Measurements from ENCODE around the gene GNG4.

Gene GNG4

GRCh38 chr1:235588916-235589515 lies 60.6 kb downstream of the GNG4 start:
- Histone ChIP-seq H3K4me2 (ENCODE audit: low read length) (no peak overlapping the region), H3K27ac (ENCODE audit: low read length) (no peak overlapping the region), H4K20me1 (ENCODE audit: insufficient read depth, low read length) (no peaks in the 10 kb centered on the region), H3K79me2 (ENCODE audit: low read length) (no peaks in the 10 kb centered on the region), H3K27me3 (ENCODE audit: low read depth, low read length) (peaks cover 21% of the 10 kb centered on the region), H3K4me3 (ENCODE audit: low read length) (no peak overlapping the region), H3K36me3 (replicated peaks; ENCODE audit: low read depth, low read length) (no peaks in the 10 kb centered on the region), H2AFZ (ENCODE audit: low read depth, low read length) (no peak overlapping the region), H3K4me1 (ENCODE audit: low read length) (no peaks in the 10 kb centered on the region), H3K9me3 (ENCODE audit: insufficient read depth, low read length) (peaks cover 16% of the 10 kb centered on the region), H3K9ac (ENCODE audit: low read length) (no peak overlapping the region)
- TF ChIP-seq EZH2phosphoT487 (IDR thresholded peaks at IDR 0.05; ENCODE audit: low read depth) = no peak
- TF ChIP-seq, protein P1, sequence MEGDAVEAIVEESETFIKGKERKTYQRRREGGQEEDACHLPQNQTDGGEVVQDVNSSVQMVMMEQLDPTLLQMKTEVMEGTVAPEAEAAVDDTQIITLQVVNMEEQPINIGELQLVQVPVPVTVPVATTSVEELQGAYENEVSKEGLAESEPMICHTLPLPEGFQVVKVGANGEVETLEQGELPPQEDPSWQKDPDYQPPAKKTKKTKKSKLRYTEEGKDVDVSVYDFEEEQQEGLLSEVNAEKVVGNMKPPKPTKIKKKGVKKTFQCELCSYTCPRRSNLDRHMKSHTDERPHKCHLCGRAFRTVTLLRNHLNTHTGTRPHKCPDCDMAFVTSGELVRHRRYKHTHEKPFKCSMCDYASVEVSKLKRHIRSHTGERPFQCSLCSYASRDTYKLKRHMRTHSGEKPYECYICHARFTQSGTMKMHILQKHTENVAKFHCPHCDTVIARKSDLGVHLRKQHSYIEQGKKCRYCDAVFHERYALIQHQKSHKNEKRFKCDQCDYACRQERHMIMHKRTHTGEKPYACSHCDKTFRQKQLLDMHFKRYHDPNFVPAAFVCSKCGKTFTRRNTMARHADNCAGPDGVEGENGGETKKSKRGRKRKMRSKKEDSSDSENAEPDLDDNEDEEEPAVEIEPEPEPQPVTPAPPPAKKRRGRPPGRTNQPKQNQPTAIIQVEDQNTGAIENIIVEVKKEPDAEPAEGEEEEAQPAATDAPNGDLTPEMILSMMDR (IDR thresholded peaks at IDR 0.05; ENCODE audit: low read depth, low read length) = no peak

DNA sequence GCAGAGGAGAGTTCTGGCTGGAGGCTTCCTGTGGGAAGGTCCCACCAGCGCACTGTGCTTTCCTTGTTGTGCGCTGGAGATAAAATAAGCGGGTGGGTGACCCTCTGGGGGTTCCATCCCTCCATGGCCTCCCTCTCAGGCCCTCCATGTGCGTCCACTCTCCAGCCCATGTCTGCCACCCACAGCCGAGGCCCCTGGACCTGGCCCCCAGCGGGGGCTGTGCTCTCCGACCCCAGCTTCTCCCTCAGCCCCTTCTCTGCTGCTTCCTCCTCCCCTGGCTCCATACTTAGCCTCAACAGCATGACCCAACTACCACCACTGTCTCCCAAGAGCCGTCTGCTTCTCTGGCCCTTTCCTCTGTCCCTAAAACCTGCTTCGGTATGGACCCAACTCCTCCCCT lies 61.4 kb downstream of the GNG4 start:
- Histone ChIP-seq H3K36me3 (replicated peaks; ENCODE audit: low read depth, low read length) (no peaks in the 10 kb centered on the region), H3K27ac (ENCODE audit: low read length) (no peak overlapping the region), H3K4me3 (ENCODE audit: low read length) (no peak overlapping the region), H3K9me3 (ENCODE audit: insufficient read depth, low read length) (peaks cover 16% of the 10 kb centered on the region), H3K27me3 (ENCODE audit: low read depth, low read length) (peaks cover 29% of the 10 kb centered on the region), H3K4me2 (ENCODE audit: low read length) (no peak overlapping the region), H3K9ac (ENCODE audit: low read length) (no peak overlapping the region), H2AFZ (ENCODE audit: low read depth, low read length) (no peak overlapping the region), H4K20me1 (ENCODE audit: insufficient read depth, low read length) (no peaks in the 10 kb centered on the region), H3K79me2 (ENCODE audit: low read length) (no peaks in the 10 kb centered on the region), H3K4me1 (ENCODE audit: low read length) (no peaks in the 10 kb centered on the region)
- TF ChIP-seq, protein P1 (IDR thresholded peaks at IDR 0.05; ENCODE audit: low read depth, low read length) = no peak
- no peak for TF ChIP-seq EZH2phosphoT487 (IDR thresholded peaks at IDR 0.05; ENCODE audit: low read depth)

- Histone ChIP-seq H3K27me3 (ENCODE audit: low read depth, low read length) (peaks cover 39% of the 10 kb centered on the region), H3K4me1 (ENCODE audit: low read length) (no peaks in the 10 kb centered on the region), H3K9ac (ENCODE audit: low read length) (no peak overlapping the region), H4K20me1 (ENCODE audit: insufficient read depth, low read length) (no peaks in the 10 kb centered on the region), H3K27ac (ENCODE audit: low read length) (no peak overlapping the region), H3K4me3 (ENCODE audit: low read length) (no peak overlapping the region), H3K4me2 (ENCODE audit: low read length) (no peak overlapping the region), H3K9me3 (ENCODE audit: insufficient read depth, low read length) (peaks cover 16% of the 10 kb centered on the region), H3K36me3 (replicated peaks; ENCODE audit: low read depth, low read length) (no peaks in the 10 kb centered on the region), H2AFZ (ENCODE audit: low read depth, low read length) (no peak overlapping the region), H3K79me2 (ENCODE audit: low read length) (no peaks in the 10 kb centered on the region)
- TF ChIP-seq, protein P1 (IDR thresholded peaks at IDR 0.05; ENCODE audit: low read depth, low read length) = no peak
- TF ChIP-seq EZH2phosphoT487 (IDR thresholded peaks at IDR 0.05; ENCODE audit: low read depth) = no peak
Measured at GRCh38 chr1:235586992-235587391, 62.6 kb downstream of the GNG4 start.

DNA sequence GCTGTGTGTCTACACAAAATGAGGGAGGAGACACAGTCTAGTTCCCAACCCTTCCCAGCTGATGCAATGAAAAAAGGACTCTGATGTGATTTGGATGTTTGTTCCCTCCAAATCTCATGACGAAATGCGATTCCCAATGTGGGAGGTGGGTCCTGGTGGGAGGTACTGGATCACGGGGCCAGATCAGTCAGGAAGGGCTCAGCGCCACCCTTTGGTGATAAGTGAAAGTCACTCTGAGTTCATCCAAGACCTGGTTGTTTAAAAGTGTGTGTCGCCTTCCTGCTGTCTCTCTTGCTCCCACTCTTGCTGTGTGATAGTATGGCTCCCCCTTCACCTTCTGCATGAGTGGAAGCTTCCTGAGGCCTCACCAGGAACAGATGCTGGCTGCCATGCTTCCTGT lies 63.2 kb downstream of the GNG4 start:
- Histone ChIP-seq H3K9ac (ENCODE audit: low read length) (no peak overlapping the region), H3K79me2 (ENCODE audit: low read length) (no peaks in the 10 kb centered on the region), H3K4me3 (ENCODE audit: low read length) (no peak overlapping the region), H3K9me3 (ENCODE audit: insufficient read depth, low read length) (peaks cover 16% of the 10 kb centered on the region), H3K36me3 (replicated peaks; ENCODE audit: low read depth, low read length) (no peaks in the 10 kb centered on the region), H2AFZ (ENCODE audit: low read depth, low read length) (no peak overlapping the region), H3K4me2 (ENCODE audit: low read length) (no peak overlapping the region), H3K4me1 (ENCODE audit: low read length) (no peaks in the 10 kb centered on the region), H3K27ac (ENCODE audit: low read length) (no peak overlapping the region), H3K27me3 (ENCODE audit: low read depth, low read length) (peaks cover 39% of the 10 kb centered on the region), H4K20me1 (ENCODE audit: insufficient read depth, low read length) (no peaks in the 10 kb centered on the region)
- TF ChIP-seq, protein P1 (IDR thresholded peaks at IDR 0.05; ENCODE audit: low read depth, low read length) = no peak
- TF ChIP-seq EZH2phosphoT487 (IDR thresholded peaks at IDR 0.05; ENCODE audit: low read depth) = no peak

All from OCI-LY3 (cell line).